ENCODE results near the gene PDLIM4.

PDLIM4 gene

DNA sequence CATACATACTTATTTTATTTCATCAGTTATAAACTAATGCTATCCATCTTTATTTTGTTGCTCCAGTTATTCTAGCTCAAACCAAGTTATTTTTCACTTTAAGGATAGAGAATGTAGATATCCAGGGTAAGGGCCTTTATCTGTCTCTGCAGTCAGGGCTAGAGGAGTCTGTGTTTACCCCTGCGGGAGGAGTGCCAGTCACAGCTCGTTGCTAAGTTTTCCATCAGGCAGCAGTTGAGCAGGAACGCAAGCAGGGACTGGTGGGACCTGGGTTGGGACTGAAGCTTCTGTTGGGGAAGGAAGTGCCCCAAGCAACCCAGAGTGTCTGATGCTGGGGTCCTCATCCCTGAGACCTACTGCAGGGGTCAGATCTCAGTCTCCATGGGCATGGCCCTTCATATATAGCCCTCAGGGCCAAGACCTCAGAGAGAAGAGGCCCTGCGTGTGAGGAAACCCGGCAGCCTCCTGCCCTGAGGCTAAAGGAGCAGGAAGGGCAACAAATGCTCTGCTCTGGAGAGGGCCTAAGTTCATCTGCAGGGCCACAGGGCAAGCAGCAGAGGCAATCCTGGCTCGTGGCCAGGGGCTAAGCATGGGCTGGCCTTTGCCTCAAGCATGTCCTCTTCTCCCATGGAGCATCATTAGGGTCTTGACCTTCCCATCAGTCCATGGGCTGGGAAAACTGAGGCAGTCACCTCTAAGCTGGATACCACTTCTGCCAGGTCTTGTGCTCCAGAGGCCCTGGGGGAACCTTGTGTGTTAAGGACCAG, 43.3 kb downstream of the PDLIM4 start:
- no CpG with 5 or more reads among the region's 6 CpGs for WGBS, 2 donors (ENCODE audit: extremely low coverage in 2 of 2, insufficient read length in 2 of 2, insufficient replicate concordance in 1 of 2)
- no peak overlapping the region for H4K91ac ChIP-seq (ENCODE audit: low read depth, low read length, poor library complexity)
- no peak for DNase-seq (ENCODE audit: low spot score)

DNA sequence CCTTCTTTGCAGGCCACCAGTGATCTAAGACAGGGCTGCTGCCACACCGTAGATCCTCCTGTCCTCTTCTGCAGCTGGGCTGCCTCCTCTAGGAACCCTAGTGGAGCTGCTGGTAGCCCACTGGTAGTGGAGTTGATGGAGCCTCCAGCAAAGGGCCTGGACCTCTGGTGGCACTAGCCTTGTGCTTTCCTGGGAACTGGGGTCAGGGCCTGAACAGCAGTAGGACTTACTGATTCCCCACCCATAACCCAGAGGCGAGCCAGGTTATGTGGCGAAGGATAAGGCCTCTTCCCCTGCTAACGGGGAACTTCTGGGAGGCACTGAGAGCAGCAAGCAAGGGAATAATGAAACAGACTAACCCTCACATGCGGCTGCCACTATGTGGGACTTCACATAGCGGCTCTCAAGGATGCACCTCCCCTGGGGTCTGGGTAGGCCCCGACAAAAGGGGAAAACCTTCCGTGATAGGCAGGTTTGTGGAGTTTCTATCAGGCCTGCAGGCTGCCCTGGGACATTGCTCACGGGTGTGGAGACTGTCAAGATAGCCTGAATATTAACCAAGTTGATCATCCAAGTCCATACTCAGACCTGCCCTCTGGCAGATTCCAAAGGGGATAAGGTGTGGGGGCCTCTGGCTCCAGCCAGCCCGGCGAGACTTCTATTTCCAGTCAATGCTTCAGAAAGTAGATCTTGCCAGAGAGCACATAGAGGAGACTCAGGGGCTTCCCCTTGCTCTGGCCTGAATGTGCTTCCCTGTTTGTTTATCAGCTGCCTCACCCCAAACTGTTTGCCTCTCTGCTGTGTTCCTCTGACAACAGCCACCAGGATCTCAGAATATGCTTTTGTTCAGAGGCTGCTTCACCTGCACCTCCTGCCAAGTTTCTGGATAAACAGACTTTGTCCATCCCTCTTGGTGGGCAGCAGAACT, 44.1 kb downstream of the PDLIM4 start:
- no peak overlapping the region for H2BK5ac ChIP-seq (ENCODE audit: low read length)
- H2AFZ ChIP-seq (ENCODE audit: low read length) = no peak overlapping the region
- H3K4ac ChIP-seq (ENCODE audit: low read length) = no peak overlapping the region
- no peaks in the 10 kb centered on the region for H3K79me1 ChIP-seq (ENCODE audit: low read depth, low read length)
- no peak overlapping the region for H3K27ac ChIP-seq (replicated peaks; ENCODE audit: low read length)
- H4K91ac ChIP-seq (ENCODE audit: low read depth, low read length, poor library complexity) = no peak overlapping the region
- WGBS, 2 donors (ENCODE audit: extremely low coverage in 2 of 2, insufficient read length in 2 of 2, insufficient replicate concordance in 1 of 2) = no CpG with 5 or more reads among the region's 11 CpGs
- H3K4me2 ChIP-seq (ENCODE audit: insufficient read depth, low read length, poor library complexity, severe bottlenecking) = no peak overlapping the region
- no peak overlapping the region for H3K18ac ChIP-seq (ENCODE audit: low read length)
- H3K36me3 ChIP-seq (replicated peaks in 1 of 2; ENCODE audit: control insufficient read depth in 2 of 2, insufficient read depth in 2 of 2, low read length in 2 of 2) = no peaks in the 10 kb centered on the region
- no peak overlapping the region for H2BK120ac ChIP-seq (ENCODE audit: low read depth, low read length)
- DNase-seq (ENCODE audit: low spot score) = no peak
- peak overlapping the region; percentile 24 for H3K9ac ChIP-seq (ENCODE audit: low read depth, low read length, poor library complexity)
- no peak overlapping the region for H2AK5ac ChIP-seq (ENCODE audit: low read depth, low read length)
- H2BK12ac ChIP-seq (ENCODE audit: low read length) = no peak overlapping the region
- H3K4me3 ChIP-seq (ENCODE audit: low read length in 2 of 2) = no peak overlapping the region
- H2BK15ac ChIP-seq (ENCODE audit: low read length) = no peak overlapping the region
- no peaks in the 10 kb centered on the region for H3K4me1 ChIP-seq (ENCODE audit: control insufficient read depth in 2 of 2, insufficient read depth in 1 of 2, low read depth in 1 of 2, low read length in 2 of 2)
- no peak overlapping the region for H4K8ac ChIP-seq (ENCODE audit: low read depth, low read length)
- peak overlapping the region; percentile 22 for H3K23ac ChIP-seq (ENCODE audit: low read depth, low read length, poor library complexity)
- H3K9me3 ChIP-seq (replicated peaks in 1 of 2; ENCODE audit: control insufficient read depth in 2 of 2, insufficient read depth in 1 of 2, low read depth in 1 of 2, low read length in 2 of 2) = no peaks in the 10 kb centered on the region
- peaks cover 0 to 3% (median 0%) of the 10 kb centered on the region in 3 experiments for H3K27me3 ChIP-seq (ENCODE audit: control insufficient read depth in 3 of 3, insufficient read depth in 3 of 3, low read depth in 1 of 3, low read length in 3 of 3)
- H3K14ac ChIP-seq (ENCODE audit: low read length) = no peak overlapping the region

More for the DNA sequence above, 43.3 kb downstream of the PDLIM4 start:
- H3K9me3 ChIP-seq (replicated peaks in 1 of 2; ENCODE audit: control insufficient read depth in 2 of 2, insufficient read depth in 1 of 2, low read depth in 1 of 2, low read length in 2 of 2) = no peaks in the 10 kb centered on the region
- H3K4me1 ChIP-seq (ENCODE audit: control insufficient read depth in 2 of 2, insufficient read depth in 1 of 2, low read depth in 1 of 2, low read length in 2 of 2) = no peaks in the 10 kb centered on the region
- peak overlapping the region; percentile 24 for H3K9ac ChIP-seq (ENCODE audit: low read depth, low read length, poor library complexity)
- no peak overlapping the region for H2BK15ac ChIP-seq (ENCODE audit: low read length)
- no peak overlapping the region for H3K27ac ChIP-seq (replicated peaks; ENCODE audit: low read length)
- H3K4ac ChIP-seq (ENCODE audit: low read length) = no peak overlapping the region
- no peak overlapping the region for H3K4me3 ChIP-seq (ENCODE audit: low read length in 2 of 2)
- H2BK12ac ChIP-seq (ENCODE audit: low read length) = no peak overlapping the region
- no peak overlapping the region for H3K14ac ChIP-seq (ENCODE audit: low read length)
- no peak overlapping the region for H2AFZ ChIP-seq (ENCODE audit: low read length)
- peaks cover 0 to 6% (median 3%) of the 10 kb centered on the region in 3 experiments for H3K27me3 ChIP-seq (ENCODE audit: control insufficient read depth in 3 of 3, insufficient read depth in 3 of 3, low read depth in 1 of 3, low read length in 3 of 3)
- H3K23ac ChIP-seq (ENCODE audit: low read depth, low read length, poor library complexity) = peak overlapping the region; percentile 22
- no peak overlapping the region for H3K18ac ChIP-seq (ENCODE audit: low read length)
- H2BK5ac ChIP-seq (ENCODE audit: low read length) = no peak overlapping the region
- no peak overlapping the region for H2AK5ac ChIP-seq (ENCODE audit: low read depth, low read length)
- H3K79me1 ChIP-seq (ENCODE audit: low read depth, low read length) = no peaks in the 10 kb centered on the region
- no peaks in the 10 kb centered on the region for H3K36me3 ChIP-seq (replicated peaks in 1 of 2; ENCODE audit: control insufficient read depth in 2 of 2, insufficient read depth in 2 of 2, low read length in 2 of 2)
- H4K8ac ChIP-seq (ENCODE audit: low read depth, low read length) = no peak overlapping the region
- H2BK120ac ChIP-seq (ENCODE audit: low read depth, low read length) = no peak overlapping the region
- no peak overlapping the region for H3K4me2 ChIP-seq (ENCODE audit: insufficient read depth, low read length, poor library complexity, severe bottlenecking)

DNA sequence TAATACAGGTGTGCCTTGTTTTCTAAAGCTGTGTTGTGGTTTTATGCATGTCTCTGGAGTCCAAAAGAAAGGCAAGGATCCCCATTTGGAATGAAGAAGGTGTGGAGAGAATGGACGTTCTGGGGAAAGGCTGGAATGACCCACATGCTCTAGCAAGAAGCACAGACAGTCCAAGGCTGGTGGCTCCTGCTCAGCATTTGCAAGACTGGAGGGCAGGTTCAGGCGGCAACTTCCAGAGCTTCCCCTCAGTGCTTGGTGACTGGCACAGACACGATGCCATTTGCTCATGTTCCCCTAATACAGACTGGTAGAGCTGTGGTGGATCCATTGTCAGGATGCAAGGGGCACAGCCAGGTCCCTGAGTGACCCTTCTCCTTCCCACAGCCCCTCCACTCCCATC, 44.9 kb downstream of the PDLIM4 start:
- no peak overlapping the region for H2AK5ac ChIP-seq (ENCODE audit: low read depth, low read length)
- no peaks in the 10 kb centered on the region for H3K4me1 ChIP-seq (ENCODE audit: control insufficient read depth in 2 of 2, insufficient read depth in 1 of 2, low read depth in 1 of 2, low read length in 2 of 2)
- no peak overlapping the region for H3K9ac ChIP-seq (ENCODE audit: low read depth, low read length, poor library complexity)
- H3K23ac ChIP-seq (ENCODE audit: low read depth, low read length, poor library complexity) = no peak overlapping the region
- H3K4ac ChIP-seq (ENCODE audit: low read length) = no peak overlapping the region
- H2BK5ac ChIP-seq (ENCODE audit: low read length) = no peak overlapping the region
- H3K4me3 ChIP-seq (ENCODE audit: low read length in 2 of 2) = no peak overlapping the region
- no peak overlapping the region for H2AFZ ChIP-seq (ENCODE audit: low read length)
- H3K27ac ChIP-seq (replicated peaks; ENCODE audit: low read length) = no peak overlapping the region
- H3K14ac ChIP-seq (ENCODE audit: low read length) = no peak overlapping the region
- peaks cover 0 to 2% (median 0%) of the 10 kb centered on the region in 3 experiments for H3K27me3 ChIP-seq (ENCODE audit: control insufficient read depth in 3 of 3, insufficient read depth in 3 of 3, low read depth in 1 of 3, low read length in 3 of 3)
- no peaks in the 10 kb centered on the region for H3K9me3 ChIP-seq (replicated peaks in 1 of 2; ENCODE audit: control insufficient read depth in 2 of 2, insufficient read depth in 1 of 2, low read depth in 1 of 2, low read length in 2 of 2)
- DNase-seq (ENCODE audit: low spot score) = no peak
- H3K36me3 ChIP-seq (replicated peaks in 1 of 2; ENCODE audit: control insufficient read depth in 2 of 2, insufficient read depth in 2 of 2, low read length in 2 of 2) = no peaks in the 10 kb centered on the region
- H3K4me2 ChIP-seq (ENCODE audit: insufficient read depth, low read length, poor library complexity, severe bottlenecking) = no peak overlapping the region
- H2BK15ac ChIP-seq (ENCODE audit: low read length) = no peak overlapping the region
- H3K79me1 ChIP-seq (ENCODE audit: low read depth, low read length) = no peaks in the 10 kb centered on the region
- H3K18ac ChIP-seq (ENCODE audit: low read length) = no peak overlapping the region
- no peak overlapping the region for H4K91ac ChIP-seq (ENCODE audit: low read depth, low read length, poor library complexity)
- no peak overlapping the region for H2BK120ac ChIP-seq (ENCODE audit: low read depth, low read length)
- H2BK12ac ChIP-seq (ENCODE audit: low read length) = no peak overlapping the region
- no peak overlapping the region for H4K8ac ChIP-seq (ENCODE audit: low read depth, low read length)
- no CpG with 5 or more reads among the region's 3 CpGs for WGBS, 2 donors (ENCODE audit: extremely low coverage in 2 of 2, insufficient read length in 2 of 2, insufficient replicate concordance in 1 of 2)

DNA sequence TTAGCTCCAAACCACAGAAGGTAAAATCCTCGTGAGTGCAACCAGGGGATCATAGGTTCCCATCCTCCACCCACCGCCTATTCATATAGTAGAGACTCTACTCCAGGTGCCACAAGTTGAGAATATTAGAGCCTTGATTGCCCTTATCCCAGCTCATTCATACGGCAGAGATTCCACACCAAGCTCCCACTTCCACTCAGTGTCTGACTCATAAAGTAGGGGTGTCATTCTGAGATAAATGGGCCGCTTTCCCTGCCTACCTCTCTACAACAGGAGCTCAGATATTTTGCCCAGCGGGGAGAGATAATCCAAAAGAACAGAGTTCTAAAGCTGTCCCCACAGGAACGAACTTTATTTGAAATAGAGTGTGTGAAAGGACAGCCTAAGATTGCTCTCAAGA, 46.1 kb downstream of the PDLIM4 start:
- Histone ChIP-seq H4K91ac (ENCODE audit: low read depth, low read length, poor library complexity) (no peak overlapping the region), H2AFZ (ENCODE audit: low read length) (no peak overlapping the region)

More for the DNA sequence above, 46.1 kb downstream of the PDLIM4 start:
- H3K14ac ChIP-seq (ENCODE audit: low read length) = no peak overlapping the region
- H3K27me3 ChIP-seq (ENCODE audit: control insufficient read depth in 3 of 3, insufficient read depth in 3 of 3, low read depth in 1 of 3, low read length in 3 of 3) = peaks cover 0 to 2% (median 0%) of the 10 kb centered on the region in 3 experiments
- H3K9ac ChIP-seq (ENCODE audit: low read depth, low read length, poor library complexity) = no peak overlapping the region
- no peaks in the 10 kb centered on the region for H3K9me3 ChIP-seq (replicated peaks in 1 of 2; ENCODE audit: control insufficient read depth in 2 of 2, insufficient read depth in 1 of 2, low read depth in 1 of 2, low read length in 2 of 2)
- no peaks in the 10 kb centered on the region for H3K36me3 ChIP-seq (replicated peaks in 1 of 2; ENCODE audit: control insufficient read depth in 2 of 2, insufficient read depth in 2 of 2, low read length in 2 of 2)
- no peaks in the 10 kb centered on the region for H3K79me1 ChIP-seq (ENCODE audit: low read depth, low read length)
- H2BK120ac ChIP-seq (ENCODE audit: low read depth, low read length) = no peak overlapping the region
- H3K27ac ChIP-seq (replicated peaks; ENCODE audit: low read length) = no peak overlapping the region
- H2BK15ac ChIP-seq (ENCODE audit: low read length) = no peak overlapping the region
- H3K4ac ChIP-seq (ENCODE audit: low read length) = no peak overlapping the region
- H2AK5ac ChIP-seq (ENCODE audit: low read depth, low read length) = no peak overlapping the region
- WGBS, 2 donors (ENCODE audit: extremely low coverage in 2 of 2, insufficient read length in 2 of 2, insufficient replicate concordance in 1 of 2) = no CpG with 5 or more reads among the region's 6 CpGs
- H3K4me2 ChIP-seq (ENCODE audit: insufficient read depth, low read length, poor library complexity, severe bottlenecking) = no peak overlapping the region
- no peak overlapping the region for H2BK5ac ChIP-seq (ENCODE audit: low read length)
- H3K4me3 ChIP-seq (ENCODE audit: low read length in 2 of 2) = no peak overlapping the region
- no peak for DNase-seq (ENCODE audit: low spot score)
- H3K4me1 ChIP-seq (ENCODE audit: control insufficient read depth in 2 of 2, insufficient read depth in 1 of 2, low read depth in 1 of 2, low read length in 2 of 2) = no peaks in the 10 kb centered on the region
- H2BK12ac ChIP-seq (ENCODE audit: low read length) = no peak overlapping the region
- no peak overlapping the region for H4K8ac ChIP-seq (ENCODE audit: low read depth, low read length)
- no peak overlapping the region for H3K23ac ChIP-seq (ENCODE audit: low read depth, low read length, poor library complexity)
- no peak overlapping the region for H3K18ac ChIP-seq (ENCODE audit: low read length)
